ENCODE measurements around the gene GSTT4. TPM values are rescaled to one million over a fixed set of nuclear protein-coding genes. Genes with fewer than 3 reads are reported as not detected.
A peak's percentile ranks its signal among the peaks of the same experiment; 100 is the strongest.
"Not testable (repeated sequence)": the region's sequence is repeated elsewhere in the genome, so short reads cannot be mapped to it uniquely, and the experiment has no call there.

The GSTT4 gene
- polyA plus RNA-seq, 4 donors, result not detected

DNA sequence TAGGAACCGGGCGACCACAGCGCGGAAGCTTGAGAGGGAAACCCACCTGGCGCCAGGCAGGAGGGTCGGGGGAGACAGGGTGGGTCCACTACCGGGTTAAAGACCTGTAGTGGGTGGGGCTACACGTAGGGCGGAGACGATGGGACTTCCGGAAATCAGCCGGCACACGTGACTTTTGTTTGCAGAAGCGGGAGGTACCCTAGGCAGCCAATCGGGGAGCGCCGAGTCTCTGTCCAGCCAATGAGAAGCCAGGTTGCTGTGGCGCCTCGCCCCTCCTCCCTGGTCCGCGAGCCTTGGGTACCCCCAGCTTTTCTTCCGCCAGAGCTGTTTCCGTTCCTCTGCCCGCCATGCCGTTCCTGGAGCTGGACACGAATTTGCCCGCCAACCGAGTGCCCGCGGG is 38.7 kb downstream of the GSTT4 start, which contains the start of gene DDTL:
Gene DDTL, plus strand, starts transcription at position 321 of the 400 bp plus-strand sequence. Its CDS starts 27 bp downstream, at position 348.
- H3K9me3 ChIP-seq (ENCODE audit: control insufficient read depth in 2 of 2, insufficient read depth in 1 of 2, low read depth in 1 of 2, low read length in 1 of 2); DNase-seq; H3K4me3 ChIP-seq (ENCODE audit: low read depth in 1 of 3, low read length in 3 of 3); H3K4me1 ChIP-seq (ENCODE audit: control insufficient read depth in 3 of 3, insufficient read depth in 2 of 3, low read depth in 1 of 3, low read length in 2 of 3); FAIRE-seq; H3K27me3 ChIP-seq (ENCODE audit: control insufficient read depth in 3 of 3, insufficient read depth in 3 of 3, low read length in 3 of 3); H3K27ac ChIP-seq (ENCODE audit: low read depth in 1 of 3, low read length in 2 of 3): not testable (repeated sequence)
- peaks cover 0 to 23% (median 6%) of the 10 kb centered on the region in 3 donors for H3K36me3 ChIP-seq (ENCODE audit: control insufficient read depth in 3 of 3, insufficient read depth in 2 of 3, low read depth in 1 of 3, low read length in 3 of 3)
- no CpG with 5 or more reads among the region's 30 CpGs for whole genome bisulfite sequencing, 3 donors

- not testable (repeated sequence) for H3K4me1 ChIP-seq (ENCODE audit: control insufficient read depth in 3 of 3, insufficient read depth in 2 of 3, low read depth in 1 of 3, low read length in 2 of 3); H3K4me3 ChIP-seq (ENCODE audit: low read depth in 1 of 3, low read length in 3 of 3); DNase-seq; H3K27me3 ChIP-seq (ENCODE audit: control insufficient read depth in 3 of 3, insufficient read depth in 3 of 3, low read length in 3 of 3); FAIRE-seq; H3K27ac ChIP-seq (ENCODE audit: low read depth in 1 of 3, low read length in 2 of 3); H3K9me3 ChIP-seq (ENCODE audit: control insufficient read depth in 2 of 2, insufficient read depth in 1 of 2, low read depth in 1 of 2, low read length in 1 of 2)
- no CpG with 5 or more reads among the region's 18 CpGs for WGBS, 3 donors
- H3K36me3 ChIP-seq (ENCODE audit: control insufficient read depth in 3 of 3, insufficient read depth in 2 of 3, low read depth in 1 of 3, low read length in 3 of 3), result peaks cover 0 to 18% (median 5%) of the 10 kb centered on the region in 3 donors
Measured at GRCh38 chr22:23966094-23966493, 39.2 kb downstream of the GSTT4 start.

DNA sequence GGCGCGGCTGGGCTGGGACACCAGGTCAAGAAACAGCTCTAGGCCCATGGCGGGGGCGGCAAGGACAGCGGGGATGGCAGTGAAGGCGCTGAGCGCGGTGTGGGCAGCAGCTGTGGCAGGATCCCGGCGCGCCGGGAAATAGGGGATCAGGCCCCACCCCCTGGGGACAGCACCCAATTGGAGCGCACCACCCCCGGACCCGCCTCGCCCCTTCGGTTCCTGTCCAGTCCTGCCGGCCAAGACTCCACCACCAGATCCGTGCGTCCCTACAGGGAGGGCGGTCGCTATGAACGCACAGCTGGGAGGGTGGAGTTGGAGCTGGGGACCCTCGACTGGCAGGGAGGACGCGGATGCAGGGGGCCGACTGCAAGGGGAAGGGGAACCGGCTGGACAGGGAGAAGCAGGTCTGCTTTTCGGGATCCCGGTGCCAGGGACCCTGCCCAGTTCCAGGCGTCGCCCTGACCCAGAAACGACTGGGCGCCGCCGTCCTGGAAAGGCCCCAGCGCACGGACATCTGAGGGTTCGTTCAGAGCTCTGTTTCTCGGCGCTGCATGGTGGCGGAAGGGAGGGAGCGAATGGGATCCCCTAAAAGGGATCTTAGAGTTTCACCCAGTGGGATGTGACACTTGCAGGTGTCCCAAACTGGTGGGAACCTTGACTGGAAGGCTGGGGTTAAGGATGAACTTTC is 44.0 kb downstream of the GSTT4 start, which contains the start of gene GSTT2B:
Gene GSTT2B, minus strand, starts transcription at position 112 of the 688 bp plus-strand sequence. Its CDS starts 64 bp downstream, at position 48.
- not testable (repeated sequence) for H3K4me1 ChIP-seq (ENCODE audit: control insufficient read depth in 3 of 3, insufficient read depth in 2 of 3, low read depth in 1 of 3, low read length in 2 of 3); H3K9me3 ChIP-seq (ENCODE audit: control insufficient read depth in 2 of 2, insufficient read depth in 1 of 2, low read depth in 1 of 2, low read length in 1 of 2); FAIRE-seq; H3K27me3 ChIP-seq (ENCODE audit: control insufficient read depth in 3 of 3, insufficient read depth in 3 of 3, low read length in 3 of 3); H3K36me3 ChIP-seq (ENCODE audit: control insufficient read depth in 3 of 3, insufficient read depth in 2 of 3, low read depth in 1 of 3, low read length in 3 of 3); DNase-seq; H3K27ac ChIP-seq (ENCODE audit: low read depth in 1 of 3, low read length in 2 of 3); H3K4me3 ChIP-seq (ENCODE audit: low read depth in 1 of 3, low read length in 3 of 3)
- no CpG with 5 or more reads among the region's 43 CpGs for WGBS, 3 donors

DNA sequence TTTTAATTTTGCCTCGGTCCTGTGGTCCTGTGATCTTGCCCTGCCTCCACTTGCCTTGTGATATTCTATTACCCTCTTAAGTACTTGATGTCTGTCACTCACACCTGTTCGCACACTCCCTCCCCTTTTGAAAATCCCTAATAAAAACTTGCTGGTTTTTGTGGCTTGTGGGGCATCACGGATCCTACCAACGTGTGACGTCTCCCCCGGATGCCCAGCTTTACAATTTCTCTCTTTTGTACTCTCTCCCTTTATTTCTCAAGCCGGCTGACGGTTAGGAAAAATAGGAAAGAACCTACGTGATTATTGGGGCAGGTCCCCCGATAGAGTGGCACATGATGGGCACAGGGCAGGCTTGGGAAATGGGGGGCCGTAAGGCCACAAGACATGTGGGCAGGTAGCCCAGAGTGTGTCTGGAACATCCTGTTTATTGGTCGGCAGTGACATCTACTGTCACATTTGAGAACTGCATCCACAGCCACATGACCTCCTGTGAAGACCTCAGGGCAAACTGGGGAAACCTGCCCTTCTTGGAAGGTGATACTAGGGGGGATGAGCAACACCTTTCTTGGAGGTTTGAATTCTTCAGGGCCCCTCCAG is 48.9 kb downstream of the GSTT4 start:
- H3K4me1 ChIP-seq (ENCODE audit: control insufficient read depth in 3 of 3, insufficient read depth in 2 of 3, low read depth in 1 of 3, low read length in 2 of 3); H3K27me3 ChIP-seq (ENCODE audit: control insufficient read depth in 3 of 3, insufficient read depth in 3 of 3, low read length in 3 of 3); H3K9me3 ChIP-seq (ENCODE audit: control insufficient read depth in 2 of 2, insufficient read depth in 1 of 2, low read depth in 1 of 2, low read length in 1 of 2); FAIRE-seq; H3K36me3 ChIP-seq (ENCODE audit: control insufficient read depth in 3 of 3, insufficient read depth in 2 of 3, low read depth in 1 of 3, low read length in 3 of 3); H3K4me3 ChIP-seq (ENCODE audit: low read depth in 1 of 3, low read length in 3 of 3); H3K27ac ChIP-seq (ENCODE audit: low read depth in 1 of 3, low read length in 2 of 3): not testable (repeated sequence)
- WGBS, 3 donors, result 34 to 43% (median 34%) methylated on average over 12 of the region's 12 CpGs
- DNase-seq, result peak; percentile 74 to 87

- WGBS, 3 donors, result 83 to 84% (median 84%) methylated on average over 5 to 6 of the region's 8 CpGs
- not testable (repeated sequence) for H3K27ac ChIP-seq (ENCODE audit: low read depth in 1 of 3, low read length in 2 of 3); H3K36me3 ChIP-seq (ENCODE audit: control insufficient read depth in 3 of 3, insufficient read depth in 2 of 3, low read depth in 1 of 3, low read length in 3 of 3); H3K4me1 ChIP-seq (ENCODE audit: control insufficient read depth in 3 of 3, insufficient read depth in 2 of 3, low read depth in 1 of 3, low read length in 2 of 3); H3K4me3 ChIP-seq (ENCODE audit: low read depth in 1 of 3, low read length in 3 of 3); H3K27me3 ChIP-seq (ENCODE audit: control insufficient read depth in 3 of 3, insufficient read depth in 3 of 3, low read length in 3 of 3); DNase-seq; H3K9me3 ChIP-seq (ENCODE audit: control insufficient read depth in 2 of 2, insufficient read depth in 1 of 2, low read depth in 1 of 2, low read length in 1 of 2); FAIRE-seq
Measured at GRCh38 chr22:23955886-23956285, 49.4 kb downstream of the GSTT4 start.

DNA sequence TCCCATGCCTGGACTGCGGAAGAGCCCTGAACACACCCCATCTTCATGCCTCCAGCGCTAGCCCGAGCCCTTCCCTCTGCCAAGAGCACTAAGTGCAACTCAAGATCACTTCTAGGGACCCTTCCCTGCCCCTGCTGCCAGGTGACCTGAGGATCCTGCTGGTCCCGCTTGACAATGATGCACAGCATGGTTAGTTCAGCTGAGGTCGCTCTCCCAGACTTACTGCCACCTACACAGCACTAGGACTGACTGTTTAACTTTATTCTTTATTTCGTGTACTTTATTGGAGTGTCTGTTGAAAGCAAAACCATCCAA is 50.3 kb downstream of the GSTT4 start:
- WGBS, 3 donors, result 60 to 79% (median 73%) methylated on average over 4 to 6 of the region's 6 CpGs
- H3K27me3 ChIP-seq (ENCODE audit: control insufficient read depth in 3 of 3, insufficient read depth in 3 of 3, low read length in 3 of 3); H3K4me1 ChIP-seq (ENCODE audit: control insufficient read depth in 3 of 3, insufficient read depth in 2 of 3, low read depth in 1 of 3, low read length in 2 of 3); H3K27ac ChIP-seq (ENCODE audit: low read depth in 1 of 3, low read length in 2 of 3); H3K9me3 ChIP-seq (ENCODE audit: control insufficient read depth in 2 of 2, insufficient read depth in 1 of 2, low read depth in 1 of 2, low read length in 1 of 2); FAIRE-seq; H3K36me3 ChIP-seq (ENCODE audit: control insufficient read depth in 3 of 3, insufficient read depth in 2 of 3, low read depth in 1 of 3, low read length in 3 of 3); DNase-seq; H3K4me3 ChIP-seq (ENCODE audit: low read depth in 1 of 3, low read length in 3 of 3): not testable (repeated sequence)

DNA sequence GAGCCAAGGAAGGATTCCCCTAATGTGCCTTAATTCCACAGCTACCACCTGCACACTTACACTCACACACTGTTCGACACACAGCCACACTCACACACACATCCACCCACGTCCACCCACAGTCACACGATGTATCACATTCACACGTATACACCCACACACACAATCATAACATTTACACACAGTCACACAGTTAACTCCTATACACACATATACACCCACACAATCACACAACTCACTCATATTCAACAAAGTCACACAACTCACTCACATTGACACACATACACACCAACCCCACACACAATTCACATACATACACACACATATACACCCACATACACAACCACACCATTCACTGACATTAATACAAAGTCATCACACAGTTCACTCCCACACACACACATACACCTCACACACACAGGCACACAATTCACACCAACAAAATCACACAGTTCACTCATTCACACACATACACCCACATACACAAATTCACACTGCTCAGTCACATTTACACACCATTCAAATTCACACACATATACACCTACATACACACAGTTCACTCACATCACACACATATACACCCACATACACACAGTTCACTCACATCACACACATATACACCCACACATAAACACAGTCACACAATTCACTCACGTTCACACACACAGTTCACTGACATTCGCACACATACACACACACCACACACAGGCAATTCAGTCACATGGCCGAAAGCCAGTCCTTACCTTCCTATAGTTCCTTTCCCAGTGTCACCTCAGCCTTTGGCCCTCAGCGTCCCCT is 50.9 kb downstream of the GSTT4 start:
- DNase-seq; H3K27ac ChIP-seq (ENCODE audit: low read depth in 1 of 3, low read length in 2 of 3); H3K36me3 ChIP-seq (ENCODE audit: control insufficient read depth in 3 of 3, insufficient read depth in 2 of 3, low read depth in 1 of 3, low read length in 3 of 3); FAIRE-seq; H3K9me3 ChIP-seq (ENCODE audit: control insufficient read depth in 2 of 2, insufficient read depth in 1 of 2, low read depth in 1 of 2, low read length in 1 of 2); H3K27me3 ChIP-seq (ENCODE audit: control insufficient read depth in 3 of 3, insufficient read depth in 3 of 3, low read length in 3 of 3); H3K4me3 ChIP-seq (ENCODE audit: low read depth in 1 of 3, low read length in 3 of 3); H3K4me1 ChIP-seq (ENCODE audit: control insufficient read depth in 3 of 3, insufficient read depth in 2 of 3, low read depth in 1 of 3, low read length in 2 of 3): not testable (repeated sequence)
- WGBS, 3 donors, result 66 to 78% (median 76%) methylated on average over 8 of the region's 8 CpGs

DNA sequence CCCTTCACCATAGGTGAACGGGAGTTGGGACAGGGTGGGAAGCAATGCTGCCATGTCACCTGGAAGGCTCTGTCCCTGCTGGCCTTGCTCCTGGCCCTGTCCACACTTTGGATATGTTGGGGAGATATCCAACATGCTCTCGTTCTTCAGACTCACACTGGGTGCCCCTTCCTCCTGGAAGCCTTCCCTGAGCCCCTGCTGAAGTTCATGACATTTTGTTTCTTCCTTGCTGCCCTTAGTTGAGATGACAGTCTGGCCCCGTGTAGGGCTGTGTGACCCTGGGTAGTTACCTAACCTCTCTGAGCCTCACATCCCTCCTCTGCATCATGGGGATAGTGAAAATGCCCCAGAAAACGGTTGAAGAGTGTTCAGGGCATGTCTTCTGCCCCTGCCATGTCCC is 51.8 kb downstream of the GSTT4 start:
- not testable (repeated sequence) for H3K4me1 ChIP-seq (ENCODE audit: control insufficient read depth in 3 of 3, insufficient read depth in 2 of 3, low read depth in 1 of 3, low read length in 2 of 3); FAIRE-seq

More for the DNA sequence above, 51.8 kb downstream of the GSTT4 start:
- not testable (repeated sequence) for H3K36me3 ChIP-seq (ENCODE audit: control insufficient read depth in 3 of 3, insufficient read depth in 2 of 3, low read depth in 1 of 3, low read length in 3 of 3); DNase-seq; H3K27me3 ChIP-seq (ENCODE audit: control insufficient read depth in 3 of 3, insufficient read depth in 3 of 3, low read length in 3 of 3); H3K27ac ChIP-seq (ENCODE audit: low read depth in 1 of 3, low read length in 2 of 3); H3K9me3 ChIP-seq (ENCODE audit: control insufficient read depth in 2 of 2, insufficient read depth in 1 of 2, low read depth in 1 of 2, low read length in 1 of 2); H3K4me3 ChIP-seq (ENCODE audit: low read depth in 1 of 3, low read length in 3 of 3)
- WGBS, 3 donors, result 63 to 68% (median 65%) methylated on average over 4 of the region's 4 CpGs
